ENCODE data around the gene SPAG6. TPM values are rescaled to one million over a fixed set of nuclear protein-coding genes. Genes with fewer than 3 reads are reported as not detected.

Gene SPAG6
- total and polyA plus RNA-seq, 2 experiments from 2014 or later: 0.21 TPM; not detected in 1

DNA sequence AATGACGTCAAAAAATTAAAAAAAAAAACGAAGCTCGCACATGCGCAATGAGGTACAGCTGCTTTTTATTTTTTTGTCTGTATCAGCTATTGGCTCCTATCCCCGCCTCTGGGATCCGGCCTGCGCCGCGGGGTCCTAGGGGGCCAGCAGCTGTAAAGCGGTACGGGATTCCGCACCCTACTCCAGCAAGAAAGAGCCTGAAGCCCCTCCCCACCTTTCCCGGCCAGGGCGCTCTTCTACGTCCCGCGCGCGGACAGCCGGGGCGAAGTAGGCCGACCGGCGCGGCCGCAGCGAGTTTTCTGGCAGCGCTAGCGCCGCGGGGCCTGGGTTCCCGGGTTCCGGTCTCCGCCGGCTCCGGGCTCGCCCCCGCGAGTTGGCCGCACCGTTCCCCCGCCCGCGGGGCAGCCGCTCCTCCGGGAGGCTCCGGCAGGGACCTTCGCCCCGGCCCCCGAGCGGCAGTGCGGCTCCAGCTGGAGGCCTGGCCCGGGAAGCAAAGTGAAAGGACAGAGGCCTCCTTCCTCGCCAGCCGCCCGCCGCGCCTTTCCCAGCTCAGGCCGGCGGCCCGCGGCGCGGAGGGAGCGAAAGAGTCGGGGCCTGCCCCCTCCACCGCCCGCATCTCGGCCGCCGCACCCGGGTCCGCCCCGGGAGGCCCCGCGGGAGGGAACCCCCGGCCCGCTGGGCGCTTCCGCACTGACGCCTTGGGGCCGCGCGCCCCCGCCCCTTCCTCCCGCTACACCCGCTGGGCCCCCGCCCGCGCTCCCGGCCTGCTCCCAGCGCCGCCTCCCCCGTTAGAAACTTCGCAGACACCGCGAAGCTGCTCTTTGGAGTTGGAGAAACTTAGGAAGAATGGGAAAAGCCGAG lies 4.7 kb upstream of the SPAG6 start:
- Histone ChIP-seq H3K4me1 (ENCODE audit: insufficient read depth) (peaks cover 39% of the 10 kb centered on the region), H3F3A (replicated peaks; ENCODE audit: low read depth) (peaks cover 31% of the 10 kb centered on the region), H3K4me2 (peak overlapping the region; percentile 77), H3K79me2 (replicated peaks; ENCODE audit: insufficient read depth) (no peaks in the 10 kb centered on the region), H3K9me2 (ENCODE audit: insufficient read depth) (no peaks in the 10 kb centered on the region), H3K27ac (ENCODE audit: low read depth) (no peak overlapping the region), H3K36me3 (ENCODE audit: insufficient read depth) (no peaks in the 10 kb centered on the region), H2AFZ (0 out of 2 replicates have a peak overlapping the region, but pooled peaks have one; percentile 74), H3K27me3 (ENCODE audit: insufficient read depth) (peaks cover 100% of the 10 kb centered on the region), H4K20me1 (replicated peaks; ENCODE audit: insufficient read depth) (peaks cover 25% of the 10 kb centered on the region), H3K4me3 (peak overlapping the region; percentile 60)
- H3K4me3 Mint-ChIP-seq: peak overlapping the region; percentile 70
- DNase-seq (ENCODE audit: low spot score) (peak; percentile 68), ATAC-seq (peak; percentile 17)
- H3K9me3 Mint-ChIP-seq: no peaks in the 10 kb centered on the region; the same call in 2 of the 3 replicates
- no peak overlapping the region for H3K27ac Mint-ChIP-seq
- peaks cover 94% of the 10 kb centered on the region for H3K27me3 Mint-ChIP-seq (ENCODE audit: insufficient read depth, low read depth, poor library complexity)
- TF ChIP-seq, protein P1, sequence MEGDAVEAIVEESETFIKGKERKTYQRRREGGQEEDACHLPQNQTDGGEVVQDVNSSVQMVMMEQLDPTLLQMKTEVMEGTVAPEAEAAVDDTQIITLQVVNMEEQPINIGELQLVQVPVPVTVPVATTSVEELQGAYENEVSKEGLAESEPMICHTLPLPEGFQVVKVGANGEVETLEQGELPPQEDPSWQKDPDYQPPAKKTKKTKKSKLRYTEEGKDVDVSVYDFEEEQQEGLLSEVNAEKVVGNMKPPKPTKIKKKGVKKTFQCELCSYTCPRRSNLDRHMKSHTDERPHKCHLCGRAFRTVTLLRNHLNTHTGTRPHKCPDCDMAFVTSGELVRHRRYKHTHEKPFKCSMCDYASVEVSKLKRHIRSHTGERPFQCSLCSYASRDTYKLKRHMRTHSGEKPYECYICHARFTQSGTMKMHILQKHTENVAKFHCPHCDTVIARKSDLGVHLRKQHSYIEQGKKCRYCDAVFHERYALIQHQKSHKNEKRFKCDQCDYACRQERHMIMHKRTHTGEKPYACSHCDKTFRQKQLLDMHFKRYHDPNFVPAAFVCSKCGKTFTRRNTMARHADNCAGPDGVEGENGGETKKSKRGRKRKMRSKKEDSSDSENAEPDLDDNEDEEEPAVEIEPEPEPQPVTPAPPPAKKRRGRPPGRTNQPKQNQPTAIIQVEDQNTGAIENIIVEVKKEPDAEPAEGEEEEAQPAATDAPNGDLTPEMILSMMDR (conservative IDR thresholded peaks at IDR 0.05; ENCODE audit: low read depth in 2 of 2): no peak
- TF ChIP-seq, protein P2, sequence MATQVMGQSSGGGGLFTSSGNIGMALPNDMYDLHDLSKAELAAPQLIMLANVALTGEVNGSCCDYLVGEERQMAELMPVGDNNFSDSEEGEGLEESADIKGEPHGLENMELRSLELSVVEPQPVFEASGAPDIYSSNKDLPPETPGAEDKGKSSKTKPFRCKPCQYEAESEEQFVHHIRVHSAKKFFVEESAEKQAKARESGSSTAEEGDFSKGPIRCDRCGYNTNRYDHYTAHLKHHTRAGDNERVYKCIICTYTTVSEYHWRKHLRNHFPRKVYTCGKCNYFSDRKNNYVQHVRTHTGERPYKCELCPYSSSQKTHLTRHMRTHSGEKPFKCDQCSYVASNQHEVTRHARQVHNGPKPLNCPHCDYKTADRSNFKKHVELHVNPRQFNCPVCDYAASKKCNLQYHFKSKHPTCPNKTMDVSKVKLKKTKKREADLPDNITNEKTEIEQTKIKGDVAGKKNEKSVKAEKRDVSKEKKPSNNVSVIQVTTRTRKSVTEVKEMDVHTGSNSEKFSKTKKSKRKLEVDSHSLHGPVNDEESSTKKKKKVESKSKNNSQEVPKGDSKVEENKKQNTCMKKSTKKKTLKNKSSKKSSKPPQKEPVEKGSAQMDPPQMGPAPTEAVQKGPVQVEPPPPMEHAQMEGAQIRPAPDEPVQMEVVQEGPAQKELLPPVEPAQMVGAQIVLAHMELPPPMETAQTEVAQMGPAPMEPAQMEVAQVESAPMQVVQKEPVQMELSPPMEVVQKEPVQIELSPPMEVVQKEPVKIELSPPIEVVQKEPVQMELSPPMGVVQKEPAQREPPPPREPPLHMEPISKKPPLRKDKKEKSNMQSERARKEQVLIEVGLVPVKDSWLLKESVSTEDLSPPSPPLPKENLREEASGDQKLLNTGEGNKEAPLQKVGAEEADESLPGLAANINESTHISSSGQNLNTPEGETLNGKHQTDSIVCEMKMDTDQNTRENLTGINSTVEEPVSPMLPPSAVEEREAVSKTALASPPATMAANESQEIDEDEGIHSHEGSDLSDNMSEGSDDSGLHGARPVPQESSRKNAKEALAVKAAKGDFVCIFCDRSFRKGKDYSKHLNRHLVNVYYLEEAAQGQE (IDR thresholded peaks at IDR 0.05; ENCODE audit: unreplicated experiment): no peak
- no peak for TF ChIP-seq STAT1 (IDR thresholded peaks at IDR 0.05; ENCODE audit: unreplicated experiment)
- TF ChIP-seq, protein P3, sequence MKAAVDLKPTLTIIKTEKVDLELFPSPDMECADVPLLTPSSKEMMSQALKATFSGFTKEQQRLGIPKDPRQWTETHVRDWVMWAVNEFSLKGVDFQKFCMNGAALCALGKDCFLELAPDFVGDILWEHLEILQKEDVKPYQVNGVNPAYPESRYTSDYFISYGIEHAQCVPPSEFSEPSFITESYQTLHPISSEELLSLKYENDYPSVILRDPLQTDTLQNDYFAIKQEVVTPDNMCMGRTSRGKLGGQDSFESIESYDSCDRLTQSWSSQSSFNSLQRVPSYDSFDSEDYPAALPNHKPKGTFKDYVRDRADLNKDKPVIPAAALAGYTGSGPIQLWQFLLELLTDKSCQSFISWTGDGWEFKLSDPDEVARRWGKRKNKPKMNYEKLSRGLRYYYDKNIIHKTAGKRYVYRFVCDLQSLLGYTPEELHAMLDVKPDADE (IDR thresholded peaks at IDR 0.05): no peak
- TF ChIP-seq POLR2AphosphoS5 (IDR thresholded peaks at IDR 0.05; ENCODE audit: low read depth): no peak
- no peak for TF ChIP-seq CREB1 (CRISPR knock-in tag; IDR thresholded peaks at IDR 0.05; ENCODE audit: low read depth)
- TF ChIP-seq EZH2phosphoT487 (IDR thresholded peaks at IDR 0.05; ENCODE audit: unreplicated experiment): no peak
- no peak for TF ChIP-seq NANOG (IDR thresholded peaks at IDR 0.05; ENCODE audit: borderline replicate concordance)
- no peak for TF ChIP-seq JUNB (IDR thresholded peaks at IDR 0.05; ENCODE audit: unreplicated experiment)
- no peak for TF ChIP-seq ZNF114 (CRISPR knock-in tag; IDR thresholded peaks at IDR 0.05)
- TF ChIP-seq, protein P4, sequence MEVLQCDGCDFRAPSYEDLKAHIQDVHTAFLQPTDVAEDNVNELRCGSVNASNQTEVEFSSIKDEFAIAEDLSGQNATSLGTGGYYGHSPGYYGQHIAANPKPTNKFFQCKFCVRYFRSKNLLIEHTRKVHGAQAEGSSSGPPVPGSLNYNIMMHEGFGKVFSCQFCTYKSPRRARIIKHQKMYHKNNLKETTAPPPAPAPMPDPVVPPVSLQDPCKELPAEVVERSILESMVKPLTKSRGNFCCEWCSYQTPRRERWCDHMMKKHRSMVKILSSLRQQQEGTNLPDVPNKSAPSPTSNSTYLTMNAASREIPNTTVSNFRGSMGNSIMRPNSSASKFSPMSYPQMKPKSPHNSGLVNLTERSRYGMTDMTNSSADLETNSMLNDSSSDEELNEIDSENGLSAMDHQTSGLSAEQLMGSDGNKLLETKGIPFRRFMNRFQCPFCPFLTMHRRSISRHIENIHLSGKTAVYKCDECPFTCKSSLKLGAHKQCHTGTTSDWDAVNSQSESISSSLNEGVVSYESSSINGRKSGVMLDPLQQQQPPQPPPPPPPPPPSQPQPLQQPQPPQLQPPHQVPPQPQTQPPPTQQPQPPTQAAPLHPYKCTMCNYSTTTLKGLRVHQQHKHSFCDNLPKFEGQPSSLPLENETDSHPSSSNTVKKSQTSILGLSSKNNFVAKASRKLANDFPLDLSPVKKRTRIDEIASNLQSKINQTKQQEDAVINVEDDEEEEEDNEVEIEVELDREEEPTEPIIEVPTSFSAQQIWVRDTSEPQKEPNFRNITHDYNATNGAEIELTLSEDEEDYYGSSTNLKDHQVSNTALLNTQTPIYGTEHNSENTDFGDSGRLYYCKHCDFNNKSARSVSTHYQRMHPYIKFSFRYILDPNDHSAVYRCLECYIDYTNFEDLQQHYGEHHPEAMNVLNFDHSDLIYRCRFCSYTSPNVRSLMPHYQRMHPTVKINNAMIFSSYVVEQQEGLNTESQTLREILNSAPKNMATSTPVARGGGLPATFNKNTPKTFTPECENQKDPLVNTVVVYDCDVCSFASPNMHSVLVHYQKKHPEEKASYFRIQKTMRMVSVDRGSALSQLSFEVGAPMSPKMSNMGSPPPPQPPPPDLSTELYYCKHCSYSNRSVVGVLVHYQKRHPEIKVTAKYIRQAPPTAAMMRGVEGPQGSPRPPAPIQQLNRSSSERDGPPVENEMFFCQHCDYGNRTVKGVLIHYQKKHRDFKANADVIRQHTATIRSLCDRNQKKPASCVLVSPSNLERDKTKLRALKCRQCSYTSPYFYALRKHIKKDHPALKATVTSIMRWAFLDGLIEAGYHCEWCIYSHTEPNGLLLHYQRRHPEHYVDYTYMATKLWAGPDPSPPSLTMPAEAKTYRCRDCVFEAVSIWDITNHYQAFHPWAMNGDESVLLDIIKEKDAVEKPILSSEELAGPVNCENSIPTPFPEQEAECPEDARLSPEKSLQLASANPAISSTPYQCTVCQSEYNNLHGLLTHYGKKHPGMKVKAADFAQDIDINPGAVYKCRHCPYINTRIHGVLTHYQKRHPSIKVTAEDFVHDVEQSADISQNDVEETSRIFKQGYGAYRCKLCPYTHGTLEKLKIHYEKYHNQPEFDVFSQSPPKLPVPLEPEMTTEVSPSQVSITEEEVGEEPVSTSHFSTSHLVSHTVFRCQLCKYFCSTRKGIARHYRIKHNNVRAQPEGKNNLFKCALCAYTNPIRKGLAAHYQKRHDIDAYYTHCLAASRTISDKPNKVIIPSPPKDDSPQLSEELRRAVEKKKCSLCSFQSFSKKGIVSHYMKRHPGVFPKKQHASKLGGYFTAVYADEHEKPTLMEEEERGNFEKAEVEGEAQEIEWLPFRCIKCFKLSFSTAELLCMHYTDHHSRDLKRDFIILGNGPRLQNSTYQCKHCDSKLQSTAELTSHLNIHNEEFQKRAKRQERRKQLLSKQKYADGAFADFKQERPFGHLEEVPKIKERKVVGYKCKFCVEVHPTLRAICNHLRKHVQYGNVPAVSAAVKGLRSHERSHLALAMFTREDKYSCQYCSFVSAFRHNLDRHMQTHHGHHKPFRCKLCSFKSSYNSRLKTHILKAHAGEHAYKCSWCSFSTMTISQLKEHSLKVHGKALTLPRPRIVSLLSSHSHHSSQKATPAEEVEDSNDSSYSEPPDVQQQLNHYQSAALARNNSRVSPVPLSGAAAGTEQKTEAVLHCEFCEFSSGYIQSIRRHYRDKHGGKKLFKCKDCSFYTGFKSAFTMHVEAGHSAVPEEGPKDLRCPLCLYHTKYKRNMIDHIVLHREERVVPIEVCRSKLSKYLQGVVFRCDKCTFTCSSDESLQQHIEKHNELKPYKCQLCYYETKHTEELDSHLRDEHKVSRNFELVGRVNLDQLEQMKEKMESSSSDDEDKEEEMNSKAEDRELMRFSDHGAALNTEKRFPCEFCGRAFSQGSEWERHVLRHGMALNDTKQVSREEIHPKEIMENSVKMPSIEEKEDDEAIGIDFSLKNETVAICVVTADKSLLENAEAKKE (CRISPR knock-in tag; IDR thresholded peaks at IDR 0.05): no peak
- TF ChIP-seq EZH2 (IDR thresholded peaks at IDR 0.05; ENCODE audit: low read depth, unreplicated experiment): no peak
- no peak for TF ChIP-seq ZNF331 (CRISPR knock-in tag; IDR thresholded peaks at IDR 0.05; ENCODE audit: low read depth)
- H3K36me3 Mint-ChIP-seq (ENCODE audit: low read depth): no peaks in the 10 kb centered on the region
- H3K4me1 Mint-ChIP-seq: peaks cover 18% of the 10 kb centered on the region
